ENCODE data around the gene UBE2F.

DNA sequence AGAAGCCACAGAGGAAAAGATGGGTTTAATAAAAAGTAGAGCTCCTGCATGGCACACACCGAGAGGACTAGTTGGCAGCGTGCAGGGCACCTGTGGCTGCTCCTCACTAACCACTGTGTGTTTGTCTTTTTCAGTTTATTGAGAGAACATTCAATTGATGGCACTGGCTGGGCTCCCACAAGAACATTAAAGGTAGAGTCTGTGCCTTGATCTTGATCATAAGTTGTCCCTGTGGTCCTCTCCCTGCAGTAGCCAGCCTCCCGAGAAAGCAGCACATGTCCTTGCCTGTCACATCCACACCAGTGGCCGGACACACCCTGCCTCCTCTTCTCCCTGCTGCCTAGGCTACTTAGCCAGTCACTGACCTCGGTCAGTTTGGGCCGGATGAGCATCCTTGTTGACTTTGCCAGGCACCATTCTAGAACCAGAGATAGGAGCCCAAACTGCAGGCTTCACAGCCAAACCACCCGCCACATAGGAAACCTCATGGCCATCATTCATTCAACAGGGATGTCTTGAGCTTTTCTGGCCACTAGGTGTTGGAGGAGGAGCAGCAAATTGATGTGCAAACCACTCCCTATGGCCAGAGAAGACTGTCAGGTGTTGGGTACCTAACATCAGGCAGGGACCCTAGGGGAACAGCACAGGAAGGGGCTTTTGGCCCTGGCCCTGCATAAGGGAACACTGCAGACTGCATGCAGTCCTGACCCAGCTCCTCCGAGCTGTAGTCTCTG, 63.8 kb downstream of the UBE2F start:
- no peak for TF ChIP-seq ZNF781 (CRISPR knock-in tag; IDR thresholded peaks at IDR 0.05; ENCODE audit: borderline replicate concordance, not compliant biosample characterization)
- no peak for TF ChIP-seq POLR2A (IDR thresholded peaks at IDR 0.05; ENCODE audit: insufficient read depth in 1 of 2, low read depth in 2 of 2, low read length in 2 of 2)
- TF ChIP-seq ZNF207 (IDR thresholded peaks at IDR 0.05; ENCODE audit: borderline replicate concordance) = no peak
- TF ChIP-seq, protein P1, sequence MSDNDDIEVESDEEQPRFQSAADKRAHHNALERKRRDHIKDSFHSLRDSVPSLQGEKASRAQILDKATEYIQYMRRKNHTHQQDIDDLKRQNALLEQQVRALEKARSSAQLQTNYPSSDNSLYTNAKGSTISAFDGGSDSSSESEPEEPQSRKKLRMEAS (IDR thresholded peaks at IDR 0.05) = no peak
- no peak for TF ChIP-seq NCOA5 (CRISPR knock-in tag; IDR thresholded peaks at IDR 0.05)
- TF ChIP-seq, protein P2, sequence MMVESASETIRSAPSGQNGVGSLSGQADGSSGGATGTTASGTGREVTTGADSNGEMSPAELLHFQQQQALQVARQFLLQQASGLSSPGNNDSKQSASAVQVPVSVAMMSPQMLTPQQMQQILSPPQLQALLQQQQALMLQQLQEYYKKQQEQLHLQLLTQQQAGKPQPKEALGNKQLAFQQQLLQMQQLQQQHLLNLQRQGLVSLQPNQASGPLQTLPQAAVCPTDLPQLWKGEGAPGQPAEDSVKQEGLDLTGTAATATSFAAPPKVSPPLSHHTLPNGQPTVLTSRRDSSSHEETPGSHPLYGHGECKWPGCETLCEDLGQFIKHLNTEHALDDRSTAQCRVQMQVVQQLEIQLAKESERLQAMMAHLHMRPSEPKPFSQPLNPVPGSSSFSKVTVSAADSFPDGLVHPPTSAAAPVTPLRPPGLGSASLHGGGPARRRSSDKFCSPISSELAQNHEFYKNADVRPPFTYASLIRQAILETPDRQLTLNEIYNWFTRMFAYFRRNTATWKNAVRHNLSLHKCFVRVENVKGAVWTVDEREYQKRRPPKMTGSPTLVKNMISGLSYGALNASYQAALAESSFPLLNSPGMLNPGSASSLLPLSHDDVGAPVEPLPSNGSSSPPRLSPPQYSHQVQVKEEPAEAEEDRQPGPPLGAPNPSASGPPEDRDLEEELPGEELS (CRISPR knock-in tag; IDR thresholded peaks at IDR 0.05) = no peak
- TF ChIP-seq, protein P3, sequence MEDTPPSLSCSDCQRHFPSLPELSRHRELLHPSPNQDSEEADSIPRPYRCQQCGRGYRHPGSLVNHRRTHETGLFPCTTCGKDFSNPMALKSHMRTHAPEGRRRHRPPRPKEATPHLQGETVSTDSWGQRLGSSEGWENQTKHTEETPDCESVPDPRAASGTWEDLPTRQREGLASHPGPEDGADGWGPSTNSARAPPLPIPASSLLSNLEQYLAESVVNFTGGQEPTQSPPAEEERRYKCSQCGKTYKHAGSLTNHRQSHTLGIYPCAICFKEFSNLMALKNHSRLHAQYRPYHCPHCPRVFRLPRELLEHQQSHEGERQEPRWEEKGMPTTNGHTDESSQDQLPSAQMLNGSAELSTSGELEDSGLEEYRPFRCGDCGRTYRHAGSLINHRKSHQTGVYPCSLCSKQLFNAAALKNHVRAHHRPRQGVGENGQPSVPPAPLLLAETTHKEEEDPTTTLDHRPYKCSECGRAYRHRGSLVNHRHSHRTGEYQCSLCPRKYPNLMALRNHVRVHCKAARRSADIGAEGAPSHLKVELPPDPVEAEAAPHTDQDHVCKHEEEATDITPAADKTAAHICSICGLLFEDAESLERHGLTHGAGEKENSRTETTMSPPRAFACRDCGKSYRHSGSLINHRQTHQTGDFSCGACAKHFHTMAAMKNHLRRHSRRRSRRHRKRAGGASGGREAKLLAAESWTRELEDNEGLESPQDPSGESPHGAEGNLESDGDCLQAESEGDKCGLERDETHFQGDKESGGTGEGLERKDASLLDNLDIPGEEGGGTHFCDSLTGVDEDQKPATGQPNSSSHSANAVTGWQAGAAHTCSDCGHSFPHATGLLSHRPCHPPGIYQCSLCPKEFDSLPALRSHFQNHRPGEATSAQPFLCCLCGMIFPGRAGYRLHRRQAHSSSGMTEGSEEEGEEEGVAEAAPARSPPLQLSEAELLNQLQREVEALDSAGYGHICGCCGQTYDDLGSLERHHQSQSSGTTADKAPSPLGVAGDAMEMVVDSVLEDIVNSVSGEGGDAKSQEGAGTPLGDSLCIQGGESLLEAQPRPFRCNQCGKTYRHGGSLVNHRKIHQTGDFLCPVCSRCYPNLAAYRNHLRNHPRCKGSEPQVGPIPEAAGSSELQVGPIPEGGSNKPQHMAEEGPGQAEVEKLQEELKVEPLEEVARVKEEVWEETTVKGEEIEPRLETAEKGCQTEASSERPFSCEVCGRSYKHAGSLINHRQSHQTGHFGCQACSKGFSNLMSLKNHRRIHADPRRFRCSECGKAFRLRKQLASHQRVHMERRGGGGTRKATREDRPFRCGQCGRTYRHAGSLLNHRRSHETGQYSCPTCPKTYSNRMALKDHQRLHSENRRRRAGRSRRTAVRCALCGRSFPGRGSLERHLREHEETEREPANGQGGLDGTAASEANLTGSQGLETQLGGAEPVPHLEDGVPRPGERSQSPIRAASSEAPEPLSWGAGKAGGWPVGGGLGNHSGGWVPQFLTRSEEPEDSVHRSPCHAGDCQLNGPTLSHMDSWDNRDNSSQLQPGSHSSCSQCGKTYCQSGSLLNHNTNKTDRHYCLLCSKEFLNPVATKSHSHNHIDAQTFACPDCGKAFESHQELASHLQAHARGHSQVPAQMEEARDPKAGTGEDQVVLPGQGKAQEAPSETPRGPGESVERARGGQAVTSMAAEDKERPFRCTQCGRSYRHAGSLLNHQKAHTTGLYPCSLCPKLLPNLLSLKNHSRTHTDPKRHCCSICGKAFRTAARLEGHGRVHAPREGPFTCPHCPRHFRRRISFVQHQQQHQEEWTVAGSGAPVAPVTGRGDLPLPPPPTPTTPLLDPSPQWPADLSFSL (CRISPR knock-in tag; IDR thresholded peaks at IDR 0.05) = no peak
- TF ChIP-seq SP2 (CRISPR knock-in tag; IDR thresholded peaks at IDR 0.05) = no peak
- no peak for TF ChIP-seq SRSF9 (IDR thresholded peaks at IDR 0.05; ENCODE audit: borderline replicate concordance, insufficient read depth, low read depth, low read length, poor library complexity, severe bottlenecking)
- TF ChIP-seq, protein P4, sequence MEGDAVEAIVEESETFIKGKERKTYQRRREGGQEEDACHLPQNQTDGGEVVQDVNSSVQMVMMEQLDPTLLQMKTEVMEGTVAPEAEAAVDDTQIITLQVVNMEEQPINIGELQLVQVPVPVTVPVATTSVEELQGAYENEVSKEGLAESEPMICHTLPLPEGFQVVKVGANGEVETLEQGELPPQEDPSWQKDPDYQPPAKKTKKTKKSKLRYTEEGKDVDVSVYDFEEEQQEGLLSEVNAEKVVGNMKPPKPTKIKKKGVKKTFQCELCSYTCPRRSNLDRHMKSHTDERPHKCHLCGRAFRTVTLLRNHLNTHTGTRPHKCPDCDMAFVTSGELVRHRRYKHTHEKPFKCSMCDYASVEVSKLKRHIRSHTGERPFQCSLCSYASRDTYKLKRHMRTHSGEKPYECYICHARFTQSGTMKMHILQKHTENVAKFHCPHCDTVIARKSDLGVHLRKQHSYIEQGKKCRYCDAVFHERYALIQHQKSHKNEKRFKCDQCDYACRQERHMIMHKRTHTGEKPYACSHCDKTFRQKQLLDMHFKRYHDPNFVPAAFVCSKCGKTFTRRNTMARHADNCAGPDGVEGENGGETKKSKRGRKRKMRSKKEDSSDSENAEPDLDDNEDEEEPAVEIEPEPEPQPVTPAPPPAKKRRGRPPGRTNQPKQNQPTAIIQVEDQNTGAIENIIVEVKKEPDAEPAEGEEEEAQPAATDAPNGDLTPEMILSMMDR (CRISPR knock-in tag; IDR thresholded peaks at IDR 0.05) = peak; percentile 13; the same call in 1 of the 2 replicates
- TF ChIP-seq EZH2 (conservative IDR thresholded peaks at IDR 0.05; ENCODE audit: low read depth, low read length) = no peak
- TF ChIP-seq, protein P5, sequence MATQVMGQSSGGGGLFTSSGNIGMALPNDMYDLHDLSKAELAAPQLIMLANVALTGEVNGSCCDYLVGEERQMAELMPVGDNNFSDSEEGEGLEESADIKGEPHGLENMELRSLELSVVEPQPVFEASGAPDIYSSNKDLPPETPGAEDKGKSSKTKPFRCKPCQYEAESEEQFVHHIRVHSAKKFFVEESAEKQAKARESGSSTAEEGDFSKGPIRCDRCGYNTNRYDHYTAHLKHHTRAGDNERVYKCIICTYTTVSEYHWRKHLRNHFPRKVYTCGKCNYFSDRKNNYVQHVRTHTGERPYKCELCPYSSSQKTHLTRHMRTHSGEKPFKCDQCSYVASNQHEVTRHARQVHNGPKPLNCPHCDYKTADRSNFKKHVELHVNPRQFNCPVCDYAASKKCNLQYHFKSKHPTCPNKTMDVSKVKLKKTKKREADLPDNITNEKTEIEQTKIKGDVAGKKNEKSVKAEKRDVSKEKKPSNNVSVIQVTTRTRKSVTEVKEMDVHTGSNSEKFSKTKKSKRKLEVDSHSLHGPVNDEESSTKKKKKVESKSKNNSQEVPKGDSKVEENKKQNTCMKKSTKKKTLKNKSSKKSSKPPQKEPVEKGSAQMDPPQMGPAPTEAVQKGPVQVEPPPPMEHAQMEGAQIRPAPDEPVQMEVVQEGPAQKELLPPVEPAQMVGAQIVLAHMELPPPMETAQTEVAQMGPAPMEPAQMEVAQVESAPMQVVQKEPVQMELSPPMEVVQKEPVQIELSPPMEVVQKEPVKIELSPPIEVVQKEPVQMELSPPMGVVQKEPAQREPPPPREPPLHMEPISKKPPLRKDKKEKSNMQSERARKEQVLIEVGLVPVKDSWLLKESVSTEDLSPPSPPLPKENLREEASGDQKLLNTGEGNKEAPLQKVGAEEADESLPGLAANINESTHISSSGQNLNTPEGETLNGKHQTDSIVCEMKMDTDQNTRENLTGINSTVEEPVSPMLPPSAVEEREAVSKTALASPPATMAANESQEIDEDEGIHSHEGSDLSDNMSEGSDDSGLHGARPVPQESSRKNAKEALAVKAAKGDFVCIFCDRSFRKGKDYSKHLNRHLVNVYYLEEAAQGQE (IDR thresholded peaks at IDR 0.05; ENCODE audit: borderline replicate concordance in 1 of 2, low read depth in 1 of 2, low read length in 2 of 2) = no peak
- TF ChIP-seq, protein P6, sequence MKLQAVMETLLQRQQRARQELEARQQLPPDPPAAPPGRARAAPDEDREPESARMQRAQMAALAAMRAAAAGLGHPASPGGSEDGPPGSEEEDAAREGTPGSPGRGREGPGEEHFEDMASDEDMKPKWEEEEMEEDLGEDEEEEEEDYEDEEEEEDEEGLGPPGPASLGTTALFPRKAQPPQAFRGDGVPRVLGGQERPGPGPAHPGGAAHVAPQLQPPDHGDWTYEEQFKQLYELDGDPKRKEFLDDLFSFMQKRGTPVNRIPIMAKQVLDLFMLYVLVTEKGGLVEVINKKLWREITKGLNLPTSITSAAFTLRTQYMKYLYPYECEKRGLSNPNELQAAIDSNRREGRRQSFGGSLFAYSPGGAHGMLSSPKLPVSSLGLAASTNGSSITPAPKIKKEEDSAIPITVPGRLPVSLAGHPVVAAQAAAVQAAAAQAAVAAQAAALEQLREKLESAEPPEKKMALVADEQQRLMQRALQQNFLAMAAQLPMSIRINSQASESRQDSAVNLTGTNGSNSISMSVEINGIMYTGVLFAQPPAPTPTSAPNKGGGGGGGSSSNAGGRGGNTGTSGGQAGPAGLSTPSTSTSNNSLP (IDR thresholded peaks at IDR 0.05; ENCODE audit: low read depth, low read length) = no peak
